K562 (cell line): ENCODE measurements around the gene RBMS3. TPM values are rescaled to one million over a fixed set of nuclear protein-coding genes. Genes with fewer than 3 reads are reported as not detected.

ENCODE experiments used
- ATAC-seq: fragments of 200-7000 bp; cut with Tn5 transposase; 3 replicates; pipeline ENCODE4 v1.9.1; 2020; ENCODE audit warnings: moderate library complexity
- BruUV-seq: library from RNA; stranded (reverse); fragments of 400-500 nt; replicated peaks from 2 replicates; lab custom pipeline; 2021; lab: Mats Ljungman, UMichigan
- CTCF ChIA-PET: fragments of 300-600 bp; formaldehyde crosslinking; extraction: SDS; loops from one replicate; lab custom pipeline; 2021; ENCODE audit warnings: low intra/inter-chr PET ratio; lab: Yijun Ruan, JAX
- POLR2A ChIA-PET: fragments of 300-600, 350-650 bp; sonication (Branson Sonifier 250); formaldehyde crosslinking; extraction: SDS; loops from one replicate; lab custom pipeline; 2021; ENCODE audit warnings: antibody characterized with exemption, inconsistent platforms; lab: Yijun Ruan, JAX
- DNase-seq, 4 experiments: peaks; one replicate each; pipeline versions ENCODE4 v3.0.0 to v3.0.0-alpha.2; 2011 to 2018; ENCODE audit warnings: low spot score in 3 of 4, mixed read lengths in 3 of 4; ENCODE audit errors: extremely low read depth in 1 of 4
- FAIRE-seq: peaks from 2 replicates; lab custom pipeline; 2011; peaks lifted over from hg19 to GRCh38; lab: Jason Lieb, UNC
- H2AFZ ChIP-seq: 2 replicates; pipeline ENCODE4 v1.6.0; 2011; ENCODE audit warnings: low read depth, low read length, control low read depth, inconsistent platforms
- H3K27ac ChIP-seq: fragments of 200-600 bp; 3 replicates; pipeline ENCODE4 v1.8.0; 2011; ENCODE audit warnings: low read depth, mild to moderate bottlenecking, control low read depth, inconsistent platforms, low read length, moderate library complexity, mixed read lengths; ENCODE audit errors: extremely low read depth
- H3K27me3 ChIP-seq, 2 experiments: fragments of 300-600 bp in 1 of 2; 2 replicates in 1 of 2; 3 replicates in 1 of 2; pipeline versions ENCODE4 v1.6.0 to v1.8.0; 2011; ENCODE audit warnings: inconsistent platforms in 2 of 2, low read length in 2 of 2, mild to moderate bottlenecking in 1 of 2, mixed read lengths in 1 of 2, moderate library complexity in 1 of 2; ENCODE audit not compliant: control insufficient read depth in 2 of 2, insufficient read depth in 2 of 2
- H3K36me3 ChIP-seq: fragments of 300-600 bp; 3 replicates; pipeline ENCODE4 v1.8.0; 2011; ENCODE audit warnings: mild to moderate bottlenecking, low read length, inconsistent platforms; ENCODE audit not compliant: control insufficient read depth, insufficient read depth
- H3K4me1 ChIP-seq, 2 experiments: fragments of 200-600 bp in 1 of 2; replicated peaks in 1 of 2; 2 replicates in 1 of 2; 3 replicates in 1 of 2; pipeline versions ENCODE4 v1.5.1 to v1.8.0; 2011; ENCODE audit warnings: inconsistent platforms in 2 of 2, low read length in 2 of 2, mild to moderate bottlenecking in 1 of 2, mixed read lengths in 1 of 2, moderate library complexity in 1 of 2; ENCODE audit not compliant: control insufficient read depth in 2 of 2, insufficient read depth in 2 of 2
- H3K4me2 ChIP-seq: 2 replicates; pipeline ENCODE4 v1.6.1; 2011; ENCODE audit warnings: low read length, control low read depth, inconsistent platforms, mixed read lengths; ENCODE audit not compliant: insufficient read depth
- H3K4me3 ChIP-seq: fragments of 200-600 bp; sonication (generic), shearing (Covaris generic); 2 replicates; pipeline ENCODE4 v1.5.1; 2016; ENCODE audit warnings: control low read depth, inconsistent platforms
- H3K79me2 ChIP-seq: fragments of 200-600 bp; 3 replicates; pipeline ENCODE4 v1.8.0; 2011; ENCODE audit warnings: low read length, inconsistent platforms; ENCODE audit not compliant: control insufficient read depth, insufficient read depth
- H3K9ac ChIP-seq, 2 experiments: 2 replicates each; pipeline versions ENCODE4 v1.6.0 to v1.6.1; 2011; ENCODE audit warnings: low read depth in 2 of 2, low read length in 2 of 2, control low read depth in 1 of 2, inconsistent platforms in 1 of 2, mild to moderate bottlenecking in 1 of 2, mixed read lengths in 1 of 2; ENCODE audit not compliant: insufficient read depth in 1 of 2
- H3K9me1 ChIP-seq: one replicate; pipeline ENCODE4 v1.6.0; 2011; ENCODE audit warnings: inconsistent platforms, mild to moderate bottlenecking, low read length, moderate library complexity; ENCODE audit not compliant: control insufficient read depth, insufficient read depth
- H3K9me3 ChIP-seq: replicated peaks from 2 replicates; pipeline ENCODE4 v1.5.1; 2011; ENCODE audit warnings: low read depth, low read length, inconsistent platforms; ENCODE audit not compliant: control insufficient read depth, insufficient read depth
- H4K20me1 ChIP-seq: replicated peaks from 2 replicates; pipeline ENCODE4 v1.6.1; 2011; ENCODE audit warnings: low read length, inconsistent platforms, mixed read lengths; ENCODE audit not compliant: control insufficient read depth, insufficient read depth
- BRD9 ChIP-seq: fragments of 450-650 bp; IDR thresholded peaks from 2 replicates; pipeline ENCODE4 v1.6.1; 2018; ENCODE audit warnings: low read depth; ENCODE audit not compliant: partially characterized antibody
- ETS1 ChIP-seq: conservative IDR thresholded peaks from 2 replicates; pipeline ENCODE4 v1.6.1; 2011; ENCODE audit warnings: low read depth, mild to moderate bottlenecking, low read length; ENCODE audit not compliant: control insufficient read depth
- EZH2 ChIP-seq: IDR thresholded peaks from 2 replicates; pipeline ENCODE4 v1.6.1; 2012; ENCODE audit warnings: low read depth, mild to moderate bottlenecking, inconsistent platforms, low read length, borderline replicate concordance
- HMG20B ChIP-seq: fragments of 250-450 bp; sonication (Bioruptor Pico); IDR thresholded peaks from 2 replicates; pipeline ENCODE4 v1.5.0; 2021; ENCODE audit warnings: mild to moderate bottlenecking
- KHSRP ChIP-seq: fragments of 450-650 bp; IDR thresholded peaks from 2 replicates; pipeline ENCODE4 v1.6.1; 2017
- NFXL1 ChIP-seq: fragments of 450-650 bp; formaldehyde crosslinking; IDR thresholded peaks from 2 replicates; pipeline ENCODE4 v1.4.0; 2021; ENCODE audit warnings: mild to moderate bottlenecking
- POLR2H ChIP-seq: IDR thresholded peaks from 2 replicates; pipeline ENCODE4 v1.6.1; 2016; ENCODE audit warnings: missing genetic modification characterization, low read depth, mild to moderate bottlenecking, control low read depth, missing compliant biosample characterization, moderate library complexity
- RBM34 ChIP-seq: fragments of 200-400 bp; formaldehyde crosslinking; IDR thresholded peaks from 2 replicates; pipeline ENCODE4 v1.6.1; 2018; ENCODE audit warnings: low read length, borderline replicate concordance; ENCODE audit not compliant: insufficient read depth
- SFPQ ChIP-seq: fragments of 200-400 bp; formaldehyde crosslinking; IDR thresholded peaks from 2 replicates; pipeline ENCODE4 v1.6.1; 2017; ENCODE audit warnings: mild to moderate bottlenecking, low read depth, low read length, moderate library complexity
- SPI1 ChIP-seq: IDR thresholded peaks from 2 replicates; pipeline ENCODE4 v1.6.1; 2011; ENCODE audit warnings: low read depth, low read length, control low read depth, borderline replicate concordance
- SREBF2 ChIP-seq: sonication (generic); formaldehyde crosslinking; IDR thresholded peaks from 2 replicates; pipeline ENCODE4 v1.4.0; 2020; ENCODE audit warnings: mild to moderate bottlenecking, missing genetic modification reagents
- TSHZ1 ChIP-seq: fragments of 250-450 bp; sonication (Bioruptor Pico); IDR thresholded peaks from 2 replicates; pipeline ENCODE4 v1.4.0; 2020; ENCODE audit warnings: mild to moderate bottlenecking, moderate library complexity
- ZNF146 ChIP-seq: IDR thresholded peaks from one replicate; pipeline ENCODE4 v1.6.1; 2018; ENCODE audit warnings: missing compliant biosample characterization; ENCODE audit not compliant: unreplicated experiment
- ZNF785 ChIP-seq: fragments of 250-450 bp; sonication (Bioruptor Pico); IDR thresholded peaks from 2 replicates; pipeline ENCODE4 v1.4.0; 2020; ENCODE audit warnings: mild to moderate bottlenecking
- ZSCAN29 ChIP-seq: fragments of 450-650 bp; IDR thresholded peaks from 2 replicates; pipeline ENCODE4 v1.6.1; 2017
- in situ Hi-C: fragments of 300-500 bp; cut with MboI; formaldehyde crosslinking; loops from 4 replicates; pipeline ENCODE4 v1.15.0; 2018; ENCODE audit warnings: inconsistent platforms, mixed read lengths
- intact Hi-C: fragments of 100-400 bp; cut with micrococcal nuclease; formaldehyde crosslinking; loops from 2 replicates; pipeline ENCODE4 v1.14.2; 2022
- polyA plus RNA-seq, 8 experiments: library from polyadenylated mRNA; depleted of rRNA in 4 of 8; stranded (reverse) in 5 of 8; unstranded in 3 of 8; fragments of >200 nt; fragmentation: Nextera tagmentation in 2 of 8; fragmentation: Illumina TruSeq in 1 of 8; extraction: Ambion mirVana in 2 of 8; extraction: Trizol in 1 of 8; gene quantifications; 2 replicates each; pipeline versions ENCODE4 v1.2.1 to v1.2.3, GENCODE V29; 2011 to 2014; ENCODE audit warnings: inconsistent platforms in 1 of 8, missing spikeins in 1 of 8
- total RNA-seq, 7 experiments: library from RNA; depleted of rRNA in 6 of 7; stranded (reverse); fragments of >200 nt in 6 of 7; fragmentation: Illumina TruSeq in 2 of 7; extraction: Trizol in 2 of 7; gene quantifications; 2 replicates each; pipeline versions ENCODE4 v1.2.1 to v1.2.3, GENCODE V29; 2011 to 2021; ENCODE audit warnings: low replicate concordance in 1 of 7
- TF ChIP-seq, protein P1 (sequence below): fragments of 450-650 bp; formaldehyde crosslinking; IDR thresholded peaks from 2 replicates; pipeline ENCODE4 v1.4.0; 2020; ENCODE audit warnings: mild to moderate bottlenecking

Gene RBMS3
- total and polyA plus RNA-seq, 9 of the 15 experiments (the other 6 are each of a cell fraction or from before 2014, with no cell fraction given): 0.20 TPM; not detected in 8

- no peaks in the 10 kb centered on the region for H3K27me3 ChIP-seq
- no peak for FAIRE-seq
- 0 out of 2 replicates have a peak, but pooled peaks cover 2% of the 10 kb centered on the region for H3K9me3 ChIP-seq
- no peak overlapping the region for H3K4me2 ChIP-seq
- H3K4me3 ChIP-seq: no peak overlapping the region
- DNase-seq: no peak
- no peak overlapping the region for H3K9ac ChIP-seq
- H3K27ac ChIP-seq: no peak overlapping the region
- H2AFZ ChIP-seq: no peak overlapping the region
- ATAC-seq: no peak
- no peaks in the 10 kb centered on the region for H3K9me1 ChIP-seq
- BruUV-seq: no TSS peak
- ChIA-PET POLR2A (no interaction called here), CTCF (no interaction called here)
- H3K4me1 ChIP-seq: no peaks in the 10 kb centered on the region
- no peaks in the 10 kb centered on the region for H3K79me2 ChIP-seq
- no peaks in the 10 kb centered on the region for H3K36me3 ChIP-seq
- TF ChIP-seq NFXL1 (CRISPR knock-in tag): no peak
- TF ChIP-seq EZH2: no peak
- TF ChIP-seq, protein P1, sequence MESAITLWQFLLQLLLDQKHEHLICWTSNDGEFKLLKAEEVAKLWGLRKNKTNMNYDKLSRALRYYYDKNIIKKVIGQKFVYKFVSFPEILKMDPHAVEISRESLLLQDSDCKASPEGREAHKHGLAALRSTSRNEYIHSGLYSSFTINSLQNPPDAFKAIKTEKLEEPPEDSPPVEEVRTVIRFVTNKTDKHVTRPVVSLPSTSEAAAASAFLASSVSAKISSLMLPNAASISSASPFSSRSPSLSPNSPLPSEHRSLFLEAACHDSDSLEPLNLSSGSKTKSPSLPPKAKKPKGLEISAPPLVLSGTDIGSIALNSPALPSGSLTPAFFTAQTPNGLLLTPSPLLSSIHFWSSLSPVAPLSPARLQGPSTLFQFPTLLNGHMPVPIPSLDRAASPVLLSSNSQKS (CRISPR knock-in tag): no peak
- TF ChIP-seq SPI1: no peak
- TF ChIP-seq TSHZ1: no peak
- TF ChIP-seq HMG20B: no peak
- no peak for TF ChIP-seq KHSRP
- TF ChIP-seq ZNF146 (CRISPR knock-in tag): no peak
- no peak for TF ChIP-seq BRD9
- no peak for TF ChIP-seq ZSCAN29
- TF ChIP-seq RBM34: no peak
- TF ChIP-seq ZNF785 (CRISPR knock-in tag): no peak
- TF ChIP-seq SREBF2 (CRISPR knock-in tag): no peak
- TF ChIP-seq POLR2H (tag): no peak
- TF ChIP-seq SFPQ: no peak
- no peak for TF ChIP-seq ETS1
- H4K20me1 ChIP-seq: no peaks in the 10 kb centered on the region
- in situ Hi-C loops: no loop called here
- intact Hi-C loops: no loop called here
Measured at GRCh38 chr3:29583861-29584260, 303.0 kb downstream of the RBMS3 start.
